HG03108 (cell line): Measurements from ENCODE around the gene ADAM12.
"Not testable (repeated sequence)": the region's sequence is repeated elsewhere in the genome, so short reads cannot be mapped to it uniquely, and the experiment has no call there.

Experiments used
- ATAC-seq: cut with Tn5 transposase; IDR thresholded peaks from one replicate; pipeline ENCODE4 v1.9.1; 2021; ENCODE audit warnings: moderate library complexity; ENCODE audit not compliant: unreplicated experiment

Gene ADAM12

GRCh38 chr10:126407831-126408230 lies 19.6 kb upstream of the ADAM12 start:
- ATAC-seq, result no peak

GRCh38 chr10:126405239-126405775 lies 17.0 kb upstream of the ADAM12 start:
- ATAC-seq, result no peak

- ATAC-seq, result no peak
Observed at GRCh38 chr10:126402721-126403695, 14.7 kb upstream of the ADAM12 start.

- ATAC-seq, result no peak
Observed at GRCh38 chr10:126400641-126401040, 12.4 kb upstream of the ADAM12 start.

GRCh38 chr10:126398924-126399323 lies 10.6 kb upstream of the ADAM12 start:
- ATAC-seq, result no peak

GRCh38 chr10:126398383-126398743 lies 10.1 kb upstream of the ADAM12 start:
- ATAC-seq, result no peak

GRCh38 chr10:126397640-126398382 lies 9.5 kb upstream of the ADAM12 start:
- ATAC-seq, result no peak

GRCh38 chr10:126397156-126397555 lies 8.9 kb upstream of the ADAM12 start:
- ATAC-seq, result no peak

GRCh38 chr10:126394948-126395347 lies 6.7 kb upstream of the ADAM12 start:
- ATAC-seq, result no peak

GRCh38 chr10:126393076-126393475 lies 4.8 kb upstream of the ADAM12 start:
- no peak for ATAC-seq

- no peak for ATAC-seq
Observed at GRCh38 chr10:126392469-126392868, 4.2 kb upstream of the ADAM12 start.

- ATAC-seq, result no peak
Observed at GRCh38 chr10:126392068-126392467, 3.8 kb upstream of the ADAM12 start.

- ATAC-seq, result no peak
Observed at GRCh38 chr10:126391192-126391885, 3.1 kb upstream of the ADAM12 start.

- no peak for ATAC-seq
Observed at GRCh38 chr10:126390324-126390723, 2.0 kb upstream of the ADAM12 start.

GRCh38 chr10:126387041-126387921 lies 996 bp downstream of the ADAM12 start:
- ATAC-seq, result no peak

- ATAC-seq, result no peak
Observed at GRCh38 chr10:126384269-126384873, 3.9 kb downstream of the ADAM12 start.

GRCh38 chr10:126380352-126381076 lies 7.8 kb downstream of the ADAM12 start:
- ATAC-seq, result no peak

- ATAC-seq, result not testable (repeated sequence)
Observed at GRCh38 chr10:126379166-126379565, 9.1 kb downstream of the ADAM12 start.

- ATAC-seq, result no peak
Observed at GRCh38 chr10:126376956-126377355, 11.3 kb downstream of the ADAM12 start.
